Endothelial cell of umbilical vein (primary cell): ENCODE data around the gene MBD6. TPM values are rescaled to one million over a fixed set of nuclear protein-coding genes. Genes with fewer than 3 reads are reported as not detected.

Experiments
- BruUV-seq: library from RNA; stranded (reverse); fragments of 400-500 nt; replicated peaks from 2 replicates; lab custom pipeline; 2021; lab: Mats Ljungman, UMichigan
- CTCF ChIA-PET: fragments of 300-600, 350-600 bp; sonication (Branson Sonifier 250); formaldehyde crosslinking; loops from one replicate; lab custom pipeline; 2021; ENCODE audit warnings: antibody characterized with exemption, inconsistent platforms; lab: Charles Lee
- POLR2A ChIA-PET: fragments of 300-600, 350-600 bp; sonication (Branson Sonifier 250); formaldehyde crosslinking; loops from one replicate; lab custom pipeline; 2021; ENCODE audit warnings: antibody characterized with exemption, inconsistent platforms; lab: Charles Lee
- DNase-seq: peaks from one replicate; pipeline ENCODE4 v3.0.0-alpha.2; 2011; ENCODE audit warnings: low read depth, low spot score
- FAIRE-seq: peaks from 2 replicates; lab custom pipeline; 2011; peaks lifted over from hg19 to GRCh38; lab: Jason Lieb, UNC
- H2AFZ ChIP-seq: 2 replicates; pipeline ENCODE4 v1.6.0; 2012; ENCODE audit warnings: low read depth, low read length, control low read depth, inconsistent platforms
- H3K27ac ChIP-seq: 2 replicates; pipeline ENCODE4 v1.5.1; 2011; ENCODE audit warnings: low read depth, mild to moderate bottlenecking, control low read depth, low read length, moderate library complexity; ENCODE audit not compliant: insufficient read depth
- H3K27me3 ChIP-seq, 2 experiments: 2 replicates each; pipeline versions ENCODE4 v1.6.0 to v1.6.1; 2011; ENCODE audit warnings: low read length in 2 of 2, mixed read lengths in 1 of 2; ENCODE audit not compliant: control insufficient read depth in 2 of 2, insufficient read depth in 2 of 2
- H3K36me3 ChIP-seq, 2 experiments: 2 replicates in 1 of 2; 3 replicates in 1 of 2; pipeline ENCODE4 v1.5.1; 2011; ENCODE audit warnings: low read length in 2 of 2, mild to moderate bottlenecking in 1 of 2, moderate library complexity in 1 of 2; ENCODE audit not compliant: control insufficient read depth in 2 of 2, insufficient read depth in 2 of 2; ENCODE audit errors: extremely low read depth in 1 of 2
- H3K4me1 ChIP-seq: 3 replicates; pipeline ENCODE4 v1.5.1; 2011; ENCODE audit warnings: mild to moderate bottlenecking, low read length; ENCODE audit not compliant: control insufficient read depth, insufficient read depth; ENCODE audit errors: extremely low read depth
- H3K4me2 ChIP-seq: 2 replicates; pipeline ENCODE4 v1.6.1; 2011; ENCODE audit warnings: low read length, control low read depth, mixed read lengths; ENCODE audit not compliant: insufficient read depth
- H3K4me3 ChIP-seq, 3 experiments: fragments of 200-600 bp in 1 of 3; sonication (generic), shearing (Covaris generic) in 1 of 3; replicated peaks in 1 of 3; 2 replicates each; pipeline ENCODE4 v1.5.1; 2011 to 2016; ENCODE audit warnings: control low read depth in 3 of 3, low read length in 3 of 3, mild to moderate bottlenecking in 2 of 3, inconsistent platforms in 1 of 3, low read depth in 1 of 3, moderate library complexity in 1 of 3; ENCODE audit not compliant: insufficient read depth in 1 of 3
- H3K79me2 ChIP-seq: 2 replicates; pipeline ENCODE4 v1.6.0; 2012; ENCODE audit warnings: low read length, inconsistent platforms; ENCODE audit not compliant: control insufficient read depth, insufficient read depth
- H3K9ac ChIP-seq: replicated peaks from 2 replicates; pipeline ENCODE3; 2011; ENCODE audit warnings: low read length, control low read depth; ENCODE audit not compliant: insufficient read depth; ENCODE audit errors: extremely low read depth
- H3K9me1 ChIP-seq: replicated peaks from 3 replicates; pipeline ENCODE4 v1.6.0; 2011; ENCODE audit warnings: mild to moderate bottlenecking, low read length; ENCODE audit not compliant: control insufficient read depth, insufficient read depth; ENCODE audit errors: extremely low read depth
- H3K9me3 ChIP-seq: replicated peaks from 2 replicates; pipeline ENCODE4 v1.5.1; 2012; ENCODE audit warnings: low read length, inconsistent platforms; ENCODE audit not compliant: control insufficient read depth, insufficient read depth
- H4K20me1 ChIP-seq: replicated peaks from 2 replicates; pipeline ENCODE3; 2011; ENCODE audit warnings: mild to moderate bottlenecking, low read length; ENCODE audit not compliant: control insufficient read depth, insufficient read depth; ENCODE audit errors: extremely low read depth
- EZH2 ChIP-seq: IDR thresholded peaks from 2 replicates; pipeline ENCODE4 v1.6.1; 2012; ENCODE audit warnings: borderline replicate concordance, low read depth, mild to moderate bottlenecking, moderate library complexity, low read length, inconsistent platforms; ENCODE audit not compliant: severe bottlenecking
- FOS ChIP-seq: IDR thresholded peaks from 2 replicates; pipeline ENCODE4 v1.6.1; 2011; ENCODE audit warnings: mild to moderate bottlenecking, low read length, moderate library complexity, borderline replicate concordance; ENCODE audit not compliant: insufficient read depth
- GATA2 ChIP-seq: IDR thresholded peaks from 2 replicates; pipeline ENCODE4 v1.7.0; 2011; ENCODE audit warnings: low read depth, mild to moderate bottlenecking, moderate library complexity, mixed read lengths, low read length; ENCODE audit not compliant: insufficient read length, insufficient read depth
- JUN ChIP-seq: IDR thresholded peaks from 2 replicates; pipeline ENCODE4 v1.6.1; 2011; ENCODE audit warnings: borderline replicate concordance, low read depth; ENCODE audit not compliant: insufficient read length, insufficient read depth
- MYC ChIP-seq: IDR thresholded peaks from one replicate; pipeline ENCODE4 v1.6.1; 2011; ENCODE audit warnings: mild to moderate bottlenecking, low read depth, low read length
- POLR2A ChIP-seq: IDR thresholded peaks from 2 replicates; pipeline ENCODE4 v1.6.1; 2012; ENCODE audit warnings: low read depth, mild to moderate bottlenecking, control low read depth, low read length
- POLR2AphosphoS5 ChIP-seq: IDR thresholded peaks from 2 replicates; pipeline ENCODE4 v1.6.1; 2012; ENCODE audit warnings: low read depth, mild to moderate bottlenecking, control low read depth, low read length, moderate library complexity; ENCODE audit not compliant: insufficient read depth
- dilution Hi-C: fragments of 300-500 bp; cut with MboI; formaldehyde crosslinking; loops from one replicate; pipeline ENCODE4 v1.15.0; 2019; ENCODE audit warnings: low sequenced_read_pairs; ENCODE audit not compliant: extremely low pct_ligation_motif_present
- intact Hi-C: fragments of 100-400 bp; cut with micrococcal nuclease; formaldehyde crosslinking; loops from one replicate; pipeline ENCODE4 v1.10.0; 2022
- polyA plus RNA-seq, 4 experiments: library from polyadenylated mRNA; depleted of rRNA in 3 of 4; stranded (reverse) in 3 of 4; unstranded in 1 of 4; fragments of >200 nt; gene quantifications; 2 replicates each; pipeline versions ENCODE4 v1.2.1 to v1.2.3, GENCODE V29; 2011 to 2012; ENCODE audit warnings: missing spikeins in 1 of 4
- total RNA-seq: library from RNA; stranded (reverse); gene quantifications from 2 replicates; pipeline ENCODE4 v1.2.3, GENCODE V29; 2021
- TF ChIP-seq, protein P1 (sequence below): IDR thresholded peaks from 2 replicates; pipeline ENCODE4 v1.6.1; 2011; ENCODE audit not compliant: insufficient read depth, insufficient read length
- TF ChIP-seq, protein P2 (sequence below), 2 donors: IDR thresholded peaks; 1 replicate in 1 of 2; 2 replicates in 1 of 2; pipeline ENCODE4 v1.5.1; 2011; ENCODE audit warnings: low read length in 2 of 2, mild to moderate bottlenecking in 2 of 2, moderate library complexity in 2 of 2, control low read depth in 1 of 2, inconsistent platforms in 1 of 2, low read depth in 1 of 2; ENCODE audit not compliant: insufficient read depth in 1 of 2; ENCODE audit errors: extremely low read depth in 1 of 2

MBD6 gene
- total and polyA plus RNA-seq, 2 donors (not counting 3 experiments of a cell fraction or from before 2014, with no cell fraction given), result 10.6 to 95.2 TPM

DNA sequence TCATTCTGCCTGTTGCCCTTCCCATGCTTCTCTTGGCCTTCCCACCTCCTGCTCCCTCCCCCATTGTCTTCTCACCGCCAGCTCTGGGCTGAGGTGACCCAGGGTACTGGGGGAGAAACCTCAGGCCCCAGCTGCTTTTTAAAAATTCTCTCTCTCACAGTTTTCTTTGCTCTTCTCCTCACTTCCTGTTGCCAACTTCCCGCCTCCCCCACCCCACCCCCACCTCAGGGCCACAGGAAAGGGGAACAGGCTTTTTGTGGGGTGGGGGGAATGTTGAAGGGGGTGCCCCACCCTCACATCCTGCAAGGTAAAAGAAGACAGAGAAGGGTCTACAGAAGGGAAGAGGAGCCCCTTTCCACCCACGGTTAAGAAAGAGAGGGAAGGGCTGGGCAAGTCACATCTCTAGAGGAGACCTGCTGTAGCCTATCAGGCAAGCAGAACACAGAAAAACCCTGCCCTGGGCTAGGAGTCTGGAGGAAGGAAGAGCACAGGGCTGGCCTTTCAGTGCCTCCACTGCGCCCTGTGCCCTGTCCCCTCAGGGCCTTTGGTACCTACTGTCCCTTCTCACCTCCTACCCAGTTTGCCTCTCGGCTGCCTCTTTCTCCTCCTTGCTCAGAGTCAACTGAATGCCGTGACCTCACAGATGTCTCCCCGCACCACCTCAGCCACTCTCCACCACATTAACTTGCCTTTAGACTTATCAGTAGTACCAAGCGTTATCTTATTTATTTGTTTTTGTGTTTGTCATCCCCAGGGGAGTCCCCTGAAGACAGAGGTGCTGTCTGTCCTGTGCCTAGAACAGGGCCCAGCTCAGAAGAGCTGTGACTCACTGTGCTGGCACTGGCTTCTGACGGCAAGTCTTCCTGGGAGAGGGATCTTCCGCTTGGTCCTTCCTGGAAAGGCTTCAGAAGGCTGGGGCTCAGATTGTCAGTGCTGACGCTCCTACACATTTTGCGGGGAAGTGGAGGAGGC is 44.6 kb upstream of the MBD6 start:
- TF ChIP-seq GATA2, result no peak
- TF ChIP-seq EZH2, result no peak
- TF ChIP-seq POLR2AphosphoS5, result no peak
- TF ChIP-seq, protein P1, sequence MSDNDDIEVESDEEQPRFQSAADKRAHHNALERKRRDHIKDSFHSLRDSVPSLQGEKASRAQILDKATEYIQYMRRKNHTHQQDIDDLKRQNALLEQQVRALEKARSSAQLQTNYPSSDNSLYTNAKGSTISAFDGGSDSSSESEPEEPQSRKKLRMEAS, result no peak
- TF ChIP-seq POLR2A, result no peak
- TF ChIP-seq, protein P2, sequence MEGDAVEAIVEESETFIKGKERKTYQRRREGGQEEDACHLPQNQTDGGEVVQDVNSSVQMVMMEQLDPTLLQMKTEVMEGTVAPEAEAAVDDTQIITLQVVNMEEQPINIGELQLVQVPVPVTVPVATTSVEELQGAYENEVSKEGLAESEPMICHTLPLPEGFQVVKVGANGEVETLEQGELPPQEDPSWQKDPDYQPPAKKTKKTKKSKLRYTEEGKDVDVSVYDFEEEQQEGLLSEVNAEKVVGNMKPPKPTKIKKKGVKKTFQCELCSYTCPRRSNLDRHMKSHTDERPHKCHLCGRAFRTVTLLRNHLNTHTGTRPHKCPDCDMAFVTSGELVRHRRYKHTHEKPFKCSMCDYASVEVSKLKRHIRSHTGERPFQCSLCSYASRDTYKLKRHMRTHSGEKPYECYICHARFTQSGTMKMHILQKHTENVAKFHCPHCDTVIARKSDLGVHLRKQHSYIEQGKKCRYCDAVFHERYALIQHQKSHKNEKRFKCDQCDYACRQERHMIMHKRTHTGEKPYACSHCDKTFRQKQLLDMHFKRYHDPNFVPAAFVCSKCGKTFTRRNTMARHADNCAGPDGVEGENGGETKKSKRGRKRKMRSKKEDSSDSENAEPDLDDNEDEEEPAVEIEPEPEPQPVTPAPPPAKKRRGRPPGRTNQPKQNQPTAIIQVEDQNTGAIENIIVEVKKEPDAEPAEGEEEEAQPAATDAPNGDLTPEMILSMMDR (IDR thresholded peaks at IDR 0.05; ENCODE audit: extremely low read depth in 1 of 2, insufficient read depth in 1 of 2, low read depth in 1 of 2, low read length in 2 of 2), result no peak
- TF ChIP-seq FOS, result no peak
- no peak for TF ChIP-seq JUN
- TF ChIP-seq MYC, result no peak
- no TSS peak for BruUV-seq
- intact Hi-C loops, result no loop called here
- Histone ChIP-seq H3K4me3 (no peak overlapping the region), H3K79me2 (no peaks in the 10 kb centered on the region), H3K4me1 (peaks cover 12% of the 10 kb centered on the region), H3K4me2 (no peak overlapping the region), H3K27me3 (peaks cover 43 to 48% of the 10 kb centered on the region in 2 experiments), H2AFZ (no peak overlapping the region), H4K20me1 (no peaks in the 10 kb centered on the region), H3K27ac (no peak overlapping the region), H3K9ac (no peak overlapping the region), H3K36me3 (no peaks in the 10 kb centered on the region), H3K9me3 (no peaks in the 10 kb centered on the region), H3K9me1 (no peaks in the 10 kb centered on the region)
- FAIRE-seq, result no peak
- POLR2A ChIA-PET, result no interaction called here
- dilution Hi-C loops, result no loop called here
- CTCF ChIA-PET, result interaction anchor here (1.1 to 1.4 kb wide), 2 partner anchors 9 to 19 kb away, joined by 3 to 5 read pairs; partner anchors contain the start of gene GLI1
- DNase-seq, result no peak
